ENCODE data around the gene GPR150. TPM values are rescaled to one million over a fixed set of nuclear protein-coding genes. Genes with fewer than 3 reads are reported as not detected.

Gene GPR150
- polyA plus RNA-seq (ENCODE audit: insufficient read length in 3 of 3), result under 1 TPM in 1 of 3 donors, not detected in 2; 0.06 TPM

GRCh38 chr5:95620030-95620869, at the start of gene GPR150:
Gene GPR150 (plus strand): TSS chr5:95620087. CDS start chr5:95620276, 189 bp downstream.
- no peak for DNase-seq (ENCODE audit: low read depth in 3 of 3, low spot score in 2 of 3)

- no peak for DNase-seq (ENCODE audit: low read depth in 3 of 3, low spot score in 2 of 3)
These were observed 47.9 kb upstream of the GPR150 start for GRCh38 chr5:95572016-95572415.

DNA sequence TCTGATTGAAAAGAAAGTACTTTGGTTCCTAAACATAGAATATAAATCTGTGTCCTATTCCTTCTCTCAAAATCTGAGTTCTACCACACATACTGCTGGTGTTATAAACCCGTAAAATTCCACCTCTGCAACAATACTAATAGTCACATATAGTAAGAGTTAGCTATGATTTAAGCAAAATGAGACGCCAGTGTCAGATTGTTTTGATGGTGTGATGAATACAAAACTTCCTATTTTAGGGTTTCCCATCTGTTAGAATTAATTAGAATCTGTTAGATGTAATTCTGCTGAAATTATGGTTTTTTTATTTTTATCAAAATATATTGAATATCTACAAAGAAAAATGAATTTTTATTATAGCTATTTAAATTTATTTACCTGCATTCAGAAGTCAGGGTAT, 38.3 kb upstream of the GPR150 start:
- DNase-seq (ENCODE audit: low read depth in 3 of 3, low spot score in 2 of 3), result no peak

GRCh38 chr5:95583992-95584391, 35.9 kb upstream of the GPR150 start:
- DNase-seq (ENCODE audit: low read depth in 3 of 3, low spot score in 2 of 3), result no peak

DNA sequence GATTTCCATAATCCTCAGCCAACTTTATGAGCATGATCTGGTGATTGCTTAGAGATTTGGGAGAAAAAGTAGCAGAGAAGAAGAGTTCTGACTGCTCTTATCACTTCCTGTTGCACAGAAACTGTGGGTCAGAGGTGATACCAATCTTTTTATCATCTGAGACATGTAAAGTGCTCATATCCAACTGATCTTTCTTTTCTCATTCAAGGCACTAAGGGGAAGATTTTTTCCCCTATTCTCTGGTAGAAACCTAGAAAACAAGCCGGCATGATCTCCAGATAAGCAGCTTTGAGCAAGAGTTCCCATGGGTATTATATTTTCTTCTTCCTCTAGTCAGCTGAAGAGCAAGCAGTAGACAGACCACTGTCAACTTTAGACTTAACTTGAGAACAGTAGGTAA, 29.0 kb upstream of the GPR150 start:
- no peak for DNase-seq (ENCODE audit: low read depth in 3 of 3, low spot score in 2 of 3)

DNA sequence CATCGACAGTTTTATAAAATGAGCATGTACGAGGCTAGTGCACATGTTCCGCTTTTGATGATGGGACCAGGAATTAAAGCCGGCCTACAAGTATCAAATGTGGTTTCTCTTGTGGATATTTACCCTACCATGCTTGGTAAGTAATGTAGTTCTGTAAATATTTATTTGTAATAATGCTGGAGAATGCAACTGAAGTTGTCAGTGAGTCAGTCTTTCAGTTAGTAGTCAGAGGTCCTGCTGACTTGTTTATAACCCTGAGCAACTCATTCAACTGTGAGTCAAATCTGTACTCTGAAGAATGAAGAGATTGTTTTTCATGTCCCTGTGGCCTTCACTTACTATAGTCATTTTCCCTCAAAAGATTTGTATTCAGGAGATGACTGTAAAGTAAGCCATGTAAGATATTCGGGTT, 28.4 kb upstream of the GPR150 start:
- DNase-seq (ENCODE audit: low read depth in 3 of 3, low spot score in 2 of 3), result no peak

GRCh38 chr5:95595289-95595931, 24.5 kb upstream of the GPR150 start:
- DNase-seq (ENCODE audit: low read depth in 3 of 3, low spot score in 2 of 3), result no peak

GRCh38 chr5:95599252-95599651, 20.6 kb upstream of the GPR150 start:
- DNase-seq (ENCODE audit: low read depth in 3 of 3, low spot score in 2 of 3), result no peak

GRCh38 chr5:95600557-95600956, 19.3 kb upstream of the GPR150 start:
- DNase-seq (ENCODE audit: low read depth in 3 of 3, low spot score in 2 of 3), result no peak

DNA sequence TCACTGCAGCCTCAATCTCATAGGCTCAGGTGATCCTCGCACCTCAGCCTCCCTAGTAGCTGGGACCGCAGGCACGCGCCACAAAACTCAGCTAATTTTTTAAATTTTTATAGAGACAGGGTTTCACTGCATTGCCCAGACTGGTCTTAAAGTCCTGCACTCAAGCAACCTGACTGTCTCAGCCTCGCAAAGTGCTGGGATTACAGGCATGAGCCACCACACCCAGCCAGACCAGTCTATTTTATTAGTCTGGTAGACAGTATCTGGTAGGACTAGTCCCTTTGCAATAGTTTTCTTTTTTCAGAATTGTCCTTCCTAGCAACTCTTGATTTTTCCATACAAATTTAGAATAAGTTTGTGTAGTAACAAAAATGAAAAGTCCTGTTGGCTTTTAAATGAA, 14.1 kb upstream of the GPR150 start:
- DNase-seq (ENCODE audit: low read depth in 3 of 3, low spot score in 2 of 3), result no peak

DNA sequence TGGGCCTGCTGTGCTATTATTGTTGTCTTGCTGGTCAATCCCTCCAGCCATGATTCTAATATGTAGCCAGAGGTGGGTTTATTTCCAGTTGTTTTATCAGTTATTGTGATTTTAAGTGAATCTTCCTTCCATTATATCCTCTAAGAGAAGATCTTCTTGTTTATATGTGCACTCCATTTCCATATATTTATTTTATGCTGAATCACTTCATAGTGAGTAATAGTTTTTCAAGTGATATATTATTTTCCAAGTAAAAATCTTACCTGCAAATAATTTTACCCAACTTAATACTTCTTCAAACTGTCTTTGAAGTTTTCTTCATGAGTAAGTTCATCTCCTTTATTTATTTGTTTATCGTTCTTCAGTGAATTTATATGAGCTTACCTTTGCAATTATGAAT, 13.5 kb upstream of the GPR150 start:
- DNase-seq (ENCODE audit: low read depth in 3 of 3, low spot score in 2 of 3), result no peak

- DNase-seq (ENCODE audit: low read depth in 3 of 3, low spot score in 2 of 3), result no peak
These were observed 10.2 kb upstream of the GPR150 start for GRCh38 chr5:95609711-95610110.

- DNase-seq (ENCODE audit: low read depth in 3 of 3, low spot score in 2 of 3), result no peak
These were observed 9.3 kb upstream of the GPR150 start for GRCh38 chr5:95610546-95610945.

GRCh38 chr5:95611396-95611795, 8.5 kb upstream of the GPR150 start:
- no peak for DNase-seq (ENCODE audit: low read depth in 3 of 3, low spot score in 2 of 3)

DNA sequence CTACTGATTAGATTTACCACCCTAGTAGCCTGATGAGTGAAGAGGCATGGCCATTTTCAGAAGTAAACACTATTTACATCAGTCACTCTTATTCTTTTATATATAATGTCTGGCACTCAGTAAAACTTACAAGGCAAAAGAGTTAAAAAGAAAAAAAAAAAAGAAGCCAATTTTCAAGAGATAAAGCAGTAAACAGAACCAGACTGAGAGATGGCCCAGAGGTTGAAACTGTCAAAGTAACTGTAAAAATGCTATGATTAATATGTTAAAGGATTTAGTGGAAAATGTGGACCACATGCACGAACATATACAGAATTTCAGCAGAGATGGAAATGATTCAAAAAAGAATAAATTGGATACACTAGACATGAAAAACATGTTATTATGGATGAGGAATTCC, 6.4 kb upstream of the GPR150 start:
- DNase-seq (ENCODE audit: low read depth in 3 of 3, low spot score in 2 of 3), result no peak

GRCh38 chr5:95615164-95615467, 4.8 kb upstream of the GPR150 start:
- DNase-seq (ENCODE audit: low read depth in 3 of 3, low spot score in 2 of 3), result no peak

DNA sequence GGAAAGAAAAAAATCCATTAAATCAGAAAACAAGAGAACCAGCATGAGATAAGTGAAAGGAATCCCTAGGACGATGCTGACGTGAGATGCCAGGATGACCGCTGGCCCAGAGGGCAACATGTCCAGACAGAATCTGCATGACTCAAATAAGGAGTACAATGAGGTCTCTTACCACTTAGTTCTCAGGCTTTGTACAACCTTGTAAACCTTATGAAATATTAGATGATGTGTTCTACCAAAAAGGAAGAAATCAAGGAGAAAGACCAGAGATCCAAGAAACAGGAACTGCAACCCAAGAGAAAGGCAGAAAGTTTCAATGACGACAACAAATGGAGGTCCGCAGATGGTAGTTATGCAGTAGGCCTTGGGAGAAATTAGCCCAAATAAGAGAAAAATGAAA, 2.8 kb upstream of the GPR150 start:
- DNase-seq (ENCODE audit: low read depth in 3 of 3, low spot score in 2 of 3), result no peak

DNA sequence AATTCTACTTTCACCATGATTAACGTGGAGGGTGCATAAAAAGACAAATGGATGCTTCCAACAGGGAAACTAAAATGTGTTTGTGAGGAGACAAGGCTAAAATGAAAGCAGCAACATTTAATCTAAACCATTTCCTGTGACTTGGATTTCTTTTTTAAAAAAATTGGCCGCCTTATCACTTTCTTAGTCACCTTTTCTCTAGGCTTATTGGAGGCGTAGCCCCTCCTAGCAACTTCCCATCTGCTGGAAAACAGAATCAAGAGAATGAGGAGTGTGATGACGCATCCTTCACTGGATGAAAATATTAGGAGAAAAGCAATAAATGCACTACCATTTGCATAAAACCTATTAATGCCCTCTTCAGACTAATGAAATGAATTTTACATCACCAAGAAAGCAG, 791 bp upstream of the GPR150 start:
- no peak for DNase-seq (ENCODE audit: low read depth in 3 of 3, low spot score in 2 of 3)

DNA sequence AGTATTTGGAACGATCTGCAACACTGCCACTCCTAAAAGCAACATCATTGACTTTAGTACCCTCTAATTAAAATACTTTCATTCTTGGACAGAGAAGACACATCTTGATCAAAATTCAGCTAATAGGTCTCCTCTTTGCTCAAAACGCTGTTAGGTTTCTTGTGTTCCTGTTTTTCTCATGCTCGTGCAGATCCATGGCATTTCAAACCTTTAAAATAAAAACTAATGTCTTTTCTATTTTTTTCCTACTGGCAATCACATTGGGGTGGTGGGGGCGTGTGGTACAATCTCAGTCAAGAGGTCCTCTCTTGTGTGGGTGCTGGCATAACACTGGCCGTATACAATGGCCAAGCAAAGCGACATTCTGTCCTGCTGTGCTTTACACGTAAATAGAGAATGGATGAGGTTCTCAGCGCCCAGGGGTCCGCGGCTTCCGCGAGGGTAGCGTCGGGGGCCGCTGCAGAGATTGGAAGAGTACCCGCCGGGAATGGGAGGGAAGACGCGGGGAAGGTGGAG, 315 bp upstream of the GPR150 start:
- no peak for DNase-seq (ENCODE audit: low read depth in 3 of 3, low spot score in 2 of 3)

DNA sequence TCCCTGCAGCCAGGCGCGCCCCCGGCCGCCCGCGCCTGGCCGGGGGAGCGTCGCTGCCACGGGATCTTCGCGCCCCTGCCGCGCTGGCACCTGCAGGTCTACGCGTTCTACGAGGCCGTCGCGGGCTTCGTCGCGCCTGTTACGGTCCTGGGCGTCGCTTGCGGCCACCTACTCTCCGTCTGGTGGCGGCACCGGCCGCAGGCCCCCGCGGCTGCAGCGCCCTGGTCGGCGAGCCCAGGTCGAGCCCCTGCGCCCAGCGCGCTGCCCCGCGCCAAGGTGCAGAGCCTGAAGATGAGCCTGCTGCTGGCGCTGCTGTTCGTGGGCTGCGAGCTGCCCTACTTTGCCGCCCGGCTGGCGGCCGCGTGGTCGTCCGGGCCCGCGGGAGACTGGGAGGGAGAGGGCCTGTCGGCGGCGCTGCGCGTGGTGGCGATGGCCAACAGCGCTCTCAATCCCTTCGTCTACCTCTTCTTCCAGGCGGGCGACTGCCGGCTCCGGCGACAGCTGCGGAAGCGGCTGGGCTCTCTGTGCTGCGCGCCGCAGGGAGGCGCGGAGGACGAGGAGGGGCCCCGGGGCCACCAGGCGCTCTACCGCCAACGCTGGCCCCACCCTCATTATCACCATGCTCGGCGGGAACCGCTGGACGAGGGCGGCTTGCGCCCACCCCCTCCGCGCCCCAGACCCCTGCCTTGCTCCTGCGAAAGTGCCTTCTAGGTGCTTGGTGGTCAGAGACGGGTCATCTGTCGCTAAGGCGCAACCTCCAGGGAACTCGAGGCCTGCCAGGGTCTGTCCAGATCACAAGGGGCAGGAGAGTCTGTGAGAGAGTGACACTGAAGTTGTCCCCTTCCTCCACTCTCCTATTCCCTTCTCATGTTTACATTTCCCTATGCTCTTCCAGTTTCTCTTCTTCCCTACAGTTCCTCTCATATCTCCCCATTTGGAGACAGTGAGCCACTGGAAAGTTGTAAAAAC, 1.3 kb downstream of the GPR150 start:
- DNase-seq (ENCODE audit: low read depth in 3 of 3, low spot score in 2 of 3), result no peak

All from right renal cortex interstitium (tissue), 3 donors.